22Rv1 (cell line): ENCODE data around the gene PLCB1.
"Not testable (repeated sequence)": the region's sequence is repeated elsewhere in the genome, so short reads cannot be mapped to it uniquely, and the experiment has no call there.

Experiments
- ZFX ChIP-seq: fragments of 450-650 bp; IDR thresholded peaks from 2 replicates; pipeline ENCODE4 v1.6.1; 2017; ENCODE audit warnings: antibody characterized with exemption, borderline replicate concordance
- TF ChIP-seq, protein P1 (sequence below): fragments of 450-650 bp; IDR thresholded peaks from 2 replicates; pipeline ENCODE4 v1.5.1; 2017; ENCODE audit warnings: mild to moderate bottlenecking

DNA sequence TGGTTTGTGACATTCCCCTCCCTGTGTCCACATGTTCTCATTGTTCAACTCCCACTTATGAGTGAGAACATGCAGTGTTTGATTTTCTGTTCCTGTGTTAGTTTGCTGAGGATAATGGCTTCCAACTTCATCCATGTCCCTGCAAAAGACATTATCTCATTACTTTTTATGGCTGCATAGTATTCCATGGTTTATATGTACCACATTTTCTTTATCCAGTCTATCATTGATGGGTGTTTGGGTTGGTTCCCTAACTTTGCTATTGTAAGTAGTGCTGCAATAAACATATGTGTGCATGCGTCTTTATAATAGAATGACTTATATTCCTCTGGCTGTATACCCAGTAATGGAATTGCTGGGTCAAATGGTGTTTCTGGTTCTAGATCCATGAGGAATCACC, 247.1 kb downstream of the PLCB1 start:
- TF ChIP-seq, protein P1, sequence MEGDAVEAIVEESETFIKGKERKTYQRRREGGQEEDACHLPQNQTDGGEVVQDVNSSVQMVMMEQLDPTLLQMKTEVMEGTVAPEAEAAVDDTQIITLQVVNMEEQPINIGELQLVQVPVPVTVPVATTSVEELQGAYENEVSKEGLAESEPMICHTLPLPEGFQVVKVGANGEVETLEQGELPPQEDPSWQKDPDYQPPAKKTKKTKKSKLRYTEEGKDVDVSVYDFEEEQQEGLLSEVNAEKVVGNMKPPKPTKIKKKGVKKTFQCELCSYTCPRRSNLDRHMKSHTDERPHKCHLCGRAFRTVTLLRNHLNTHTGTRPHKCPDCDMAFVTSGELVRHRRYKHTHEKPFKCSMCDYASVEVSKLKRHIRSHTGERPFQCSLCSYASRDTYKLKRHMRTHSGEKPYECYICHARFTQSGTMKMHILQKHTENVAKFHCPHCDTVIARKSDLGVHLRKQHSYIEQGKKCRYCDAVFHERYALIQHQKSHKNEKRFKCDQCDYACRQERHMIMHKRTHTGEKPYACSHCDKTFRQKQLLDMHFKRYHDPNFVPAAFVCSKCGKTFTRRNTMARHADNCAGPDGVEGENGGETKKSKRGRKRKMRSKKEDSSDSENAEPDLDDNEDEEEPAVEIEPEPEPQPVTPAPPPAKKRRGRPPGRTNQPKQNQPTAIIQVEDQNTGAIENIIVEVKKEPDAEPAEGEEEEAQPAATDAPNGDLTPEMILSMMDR: not testable (repeated sequence)
- TF ChIP-seq ZFX: not testable (repeated sequence)
